Measurements from ENCODE around the gene C1orf52.

The C1orf52 gene

DNA sequence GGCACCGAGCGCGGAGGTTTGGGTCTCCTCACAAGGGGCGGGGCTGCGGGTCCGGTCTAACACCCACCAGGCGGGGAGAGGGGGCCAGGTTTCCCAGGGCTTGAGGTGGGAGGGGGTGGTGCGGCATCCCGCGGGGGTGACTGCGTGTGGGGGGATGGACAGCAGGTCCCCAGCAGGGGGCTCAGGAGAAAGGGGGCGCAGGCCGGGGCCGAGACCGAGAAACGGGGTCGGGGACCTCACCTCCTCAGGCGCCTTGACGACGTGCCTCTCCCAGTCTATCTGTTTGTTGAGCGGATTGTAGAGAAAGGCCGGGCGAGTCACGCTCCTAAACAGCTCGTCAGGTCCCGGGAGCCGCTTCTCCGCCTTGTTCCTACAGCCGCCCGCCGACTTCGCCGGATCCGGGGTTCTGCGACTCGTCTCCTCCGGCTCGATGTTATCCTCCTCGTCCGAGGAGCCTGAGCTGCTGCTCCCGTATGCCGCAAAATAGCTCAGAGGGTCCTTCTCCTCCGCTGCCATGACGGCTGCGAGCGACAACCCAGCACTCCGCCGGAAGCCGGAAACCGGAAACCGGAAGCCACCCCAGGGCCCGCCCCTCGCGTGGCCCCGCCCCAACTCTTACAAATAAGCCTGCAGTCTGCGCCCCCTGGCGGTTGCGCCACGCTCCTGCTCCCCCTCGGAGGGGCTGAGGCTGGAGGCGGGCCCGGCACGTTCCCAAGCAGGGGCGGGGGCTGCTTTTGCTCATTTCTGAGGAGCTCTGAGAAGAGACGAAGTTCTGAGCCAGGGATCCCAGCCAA is at the start of gene C1orf52:
TSS of gene C1orf52 (minus strand) at position 545 of the 794 bp plus-strand sequence. CDS start at position 516, 29 bp downstream.
- peak; percentile 92 to 95 (median 93) for DNase-seq (ENCODE audit: low read depth in 3 of 3)

DNA sequence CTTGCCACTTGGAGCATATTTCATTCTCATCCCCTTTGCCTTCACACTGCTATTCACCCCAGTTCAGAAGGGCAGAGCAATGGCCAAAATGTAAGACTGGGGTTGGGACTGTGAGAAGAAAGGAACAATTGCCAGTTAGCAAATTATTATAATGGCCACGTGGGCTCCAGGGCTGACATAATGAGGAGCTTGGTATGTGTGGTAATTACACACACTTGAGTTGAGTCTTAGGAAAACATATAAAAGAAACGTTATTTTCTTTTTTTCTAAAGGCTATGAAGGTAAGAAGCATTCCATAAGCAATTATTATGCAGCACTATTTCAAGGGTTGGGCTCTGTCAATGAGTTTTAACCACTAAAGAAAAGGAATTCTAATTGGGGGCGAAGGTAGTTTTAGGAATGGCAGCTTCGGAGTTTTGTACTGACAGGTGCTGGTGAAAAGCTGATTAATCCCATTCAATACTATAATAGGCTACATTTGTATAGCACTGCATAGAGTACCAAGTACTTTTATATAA is 49.4 kb upstream of the C1orf52 start:
- DNase-seq (ENCODE audit: low read depth in 3 of 3), result no peak

DNA sequence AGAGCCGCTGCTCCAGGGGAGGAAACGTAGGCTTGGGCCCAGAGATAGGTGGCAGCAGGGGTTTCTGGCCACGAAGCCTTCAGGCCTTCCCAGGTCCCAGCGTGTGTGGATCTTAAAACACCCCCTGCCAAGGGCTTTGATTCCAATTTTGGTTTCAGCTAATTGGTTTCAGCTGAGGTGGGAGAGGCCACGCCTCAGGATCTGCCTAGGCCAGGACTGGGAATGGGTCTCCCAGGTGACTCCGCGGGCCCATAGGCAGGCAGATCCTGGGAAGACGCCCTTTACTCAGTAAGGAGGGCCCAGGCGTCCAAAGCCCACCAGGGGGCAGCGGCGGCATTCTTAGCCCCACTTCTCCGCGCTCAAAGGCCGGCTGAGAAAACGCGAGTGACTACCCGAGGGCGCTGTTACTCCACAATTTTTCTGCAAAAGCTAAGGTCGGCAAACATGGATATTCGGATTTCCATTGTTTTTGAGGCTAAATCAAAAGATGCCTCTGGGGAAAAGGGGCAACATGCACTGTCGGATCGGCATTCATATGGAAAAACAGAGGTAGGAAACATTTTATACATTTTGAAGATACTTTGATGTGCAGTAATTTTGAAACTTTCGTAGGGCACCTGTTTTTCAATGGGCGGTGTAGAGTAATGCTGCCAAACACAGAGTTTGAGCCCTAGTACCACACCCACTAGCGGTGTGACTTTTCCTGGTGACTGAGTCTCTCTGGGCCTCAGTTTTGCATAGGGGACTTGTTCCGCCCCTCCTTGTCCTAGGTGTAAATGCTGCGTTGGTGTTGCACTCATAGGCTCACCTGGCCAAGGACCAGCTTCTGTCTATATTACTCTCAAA is 48.7 kb upstream of the C1orf52 start:
- DNase-seq (ENCODE audit: low read depth in 3 of 3), result peak in 2 of 3 donors; percentile 38 to 61

DNA sequence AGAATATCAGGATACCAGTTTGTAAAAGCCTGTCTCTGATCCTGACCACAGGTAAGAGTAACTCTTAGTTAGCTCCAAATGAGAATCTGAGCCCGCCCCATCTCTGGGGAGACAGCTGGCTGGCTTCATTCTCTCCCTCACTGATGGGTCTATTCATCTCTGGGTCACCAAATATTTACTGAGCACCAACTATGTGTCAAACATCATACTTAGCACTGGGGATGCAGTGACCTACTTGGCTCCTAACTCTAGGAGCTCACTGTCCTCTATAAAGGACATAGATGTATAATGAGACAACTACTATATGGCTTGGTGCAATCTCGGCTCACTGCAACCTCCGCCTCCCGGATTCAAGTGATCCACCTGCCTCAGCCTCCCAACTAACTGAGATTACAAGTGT is 46.8 kb upstream of the C1orf52 start:
- no peak for DNase-seq (ENCODE audit: low read depth in 3 of 3)

DNA sequence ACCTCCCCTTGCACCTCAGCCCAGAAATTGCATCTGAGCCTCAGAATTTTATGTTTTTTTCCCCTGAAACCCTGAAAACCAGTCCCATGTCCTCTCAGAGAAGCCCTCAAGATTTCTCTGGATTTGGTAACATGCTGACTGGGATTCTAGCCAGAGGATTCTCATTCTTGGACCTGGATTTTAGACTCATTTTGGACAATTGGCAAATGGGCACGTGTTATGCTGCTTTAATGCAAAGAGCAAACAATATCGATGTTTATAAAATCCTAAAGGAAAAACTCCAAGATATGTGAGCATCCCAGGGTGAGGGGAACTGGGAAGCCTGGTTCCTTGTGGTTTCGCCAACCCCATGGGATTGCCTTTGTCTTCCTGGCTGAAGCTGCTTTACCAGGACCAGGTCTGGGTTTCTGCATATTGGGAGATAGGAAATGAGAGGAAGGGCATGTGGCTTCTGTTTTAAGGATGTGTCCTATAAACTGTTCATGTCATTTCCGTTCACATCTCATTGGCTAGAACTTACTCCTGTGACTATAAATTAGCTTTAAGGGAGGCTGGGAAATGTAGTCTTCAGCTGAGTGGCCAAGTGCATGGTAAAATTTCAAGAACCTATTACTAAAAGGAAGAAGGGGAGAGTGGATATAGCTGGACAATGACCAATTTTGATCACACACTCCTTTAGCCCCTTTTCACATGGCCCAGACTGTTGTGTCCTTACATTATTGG is 44.1 kb upstream of the C1orf52 start:
- DNase-seq (ENCODE audit: low read depth in 3 of 3), result no peak

DNA sequence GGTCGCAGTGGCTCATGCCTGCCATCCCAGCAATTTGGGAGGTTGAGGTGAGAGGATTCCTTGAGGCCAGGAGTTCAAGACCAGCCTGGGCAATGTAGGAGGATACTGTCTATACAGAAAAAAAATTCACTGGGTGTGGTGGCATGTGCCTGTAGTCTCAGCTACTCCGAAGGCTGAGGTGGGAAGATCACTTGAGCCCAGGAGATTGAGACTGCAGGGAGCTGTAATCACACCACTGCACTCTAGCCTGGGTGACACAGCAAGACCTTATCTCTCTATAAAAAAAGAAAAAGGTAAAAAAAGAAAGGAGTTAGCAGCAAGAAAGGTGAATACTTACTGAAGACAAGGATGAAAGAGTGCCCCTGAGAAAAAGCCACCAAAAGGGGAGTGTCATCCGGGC is 40.7 kb upstream of the C1orf52 start:
- DNase-seq (ENCODE audit: low read depth in 3 of 3), result no peak

DNA sequence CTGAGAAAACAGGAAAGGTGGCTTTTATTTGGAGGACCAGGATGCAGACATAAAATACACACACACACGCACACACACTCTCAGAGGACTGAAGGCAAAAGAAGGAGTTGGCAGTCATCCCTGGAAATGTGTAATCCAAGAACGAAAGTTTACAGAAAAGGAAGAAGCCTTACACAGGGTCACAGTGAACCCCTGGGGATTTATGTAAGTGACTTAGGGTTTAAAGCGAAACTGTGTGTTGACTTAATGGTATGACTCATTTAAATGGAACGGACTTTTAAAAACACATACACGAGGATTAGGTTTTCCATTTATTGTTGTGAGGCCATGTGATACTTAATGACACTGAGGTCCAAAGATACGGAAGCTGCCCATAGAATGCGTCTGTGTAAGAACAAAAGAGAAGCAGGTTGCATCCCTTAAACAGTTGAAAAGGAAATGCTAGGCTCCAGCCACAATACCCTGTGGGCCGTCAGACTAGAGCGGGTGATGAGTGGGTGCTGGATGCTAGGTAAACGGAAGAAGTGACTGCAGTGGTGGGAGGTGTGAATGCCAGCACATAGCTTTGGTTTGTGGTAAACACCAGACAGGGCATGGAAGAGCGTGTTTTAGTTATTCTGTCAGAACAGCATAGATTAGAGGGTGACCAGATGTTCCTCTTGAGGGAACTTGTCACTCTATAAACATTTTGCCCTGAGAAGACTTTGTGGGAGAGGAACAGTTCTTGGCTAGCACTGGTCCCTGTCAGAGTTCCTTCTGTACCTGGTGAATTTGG is 38.6 kb upstream of the C1orf52 start:
- peak; percentile 57 to 79 (median 61) for DNase-seq (ENCODE audit: low read depth in 3 of 3)

DNA sequence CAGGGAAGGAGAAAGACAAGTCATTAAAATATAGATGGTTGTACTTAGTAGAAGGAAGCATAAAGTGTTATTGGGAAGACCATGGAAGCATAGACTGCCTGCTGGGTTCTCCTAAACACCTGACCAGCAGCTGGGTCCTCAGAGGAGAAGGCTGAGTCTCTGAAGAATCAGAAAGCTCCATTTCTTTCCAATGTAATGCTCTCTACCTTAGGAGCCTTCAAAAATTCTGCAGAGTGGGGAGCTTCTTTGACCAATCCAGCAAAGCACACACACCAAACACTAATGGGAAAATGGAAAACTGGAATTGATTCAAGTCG is 38.0 kb upstream of the C1orf52 start:
- no peak for DNase-seq (ENCODE audit: low read depth in 3 of 3)

DNA sequence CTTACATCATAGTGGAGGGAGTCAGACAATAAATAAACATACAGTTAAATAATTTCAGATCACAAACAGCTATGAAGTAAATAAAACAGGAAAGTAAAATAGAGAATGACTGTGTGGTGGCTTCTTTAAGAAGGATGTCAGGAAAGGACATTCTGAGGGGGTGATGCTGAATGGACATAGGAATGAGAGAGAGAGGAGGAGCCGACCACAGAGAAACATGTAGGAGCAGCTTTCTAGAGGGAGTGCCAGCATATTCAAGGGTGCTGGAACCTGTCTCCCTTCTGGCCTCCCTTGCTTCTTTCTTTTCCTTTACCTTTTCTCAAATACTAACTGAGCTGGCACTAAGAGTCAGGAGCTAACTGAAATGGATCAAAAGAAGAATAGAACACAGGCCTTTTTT is 37.5 kb upstream of the C1orf52 start:
- no peak for DNase-seq (ENCODE audit: low read depth in 3 of 3)

DNA sequence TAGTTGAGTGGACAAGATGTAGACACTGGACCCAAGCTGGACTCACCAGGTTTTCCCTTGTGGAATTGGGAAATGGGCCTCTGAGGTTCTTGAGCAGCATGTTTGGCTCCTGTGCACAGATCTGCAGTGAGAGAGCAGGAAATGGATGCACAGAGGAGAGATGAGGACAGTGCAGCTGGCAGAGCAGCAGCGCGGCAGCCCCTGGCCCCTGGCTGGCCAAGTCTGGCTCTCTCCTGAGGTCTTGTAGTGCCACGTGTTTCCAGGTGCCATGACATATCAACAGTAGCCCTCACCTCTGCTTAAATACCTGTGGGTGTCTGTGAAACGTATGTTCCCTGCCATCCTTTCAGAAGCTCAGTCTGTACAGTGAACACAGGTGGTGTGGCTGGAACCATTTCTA is 36.2 kb upstream of the C1orf52 start:
- no peak for DNase-seq (ENCODE audit: low read depth in 3 of 3)

DNA sequence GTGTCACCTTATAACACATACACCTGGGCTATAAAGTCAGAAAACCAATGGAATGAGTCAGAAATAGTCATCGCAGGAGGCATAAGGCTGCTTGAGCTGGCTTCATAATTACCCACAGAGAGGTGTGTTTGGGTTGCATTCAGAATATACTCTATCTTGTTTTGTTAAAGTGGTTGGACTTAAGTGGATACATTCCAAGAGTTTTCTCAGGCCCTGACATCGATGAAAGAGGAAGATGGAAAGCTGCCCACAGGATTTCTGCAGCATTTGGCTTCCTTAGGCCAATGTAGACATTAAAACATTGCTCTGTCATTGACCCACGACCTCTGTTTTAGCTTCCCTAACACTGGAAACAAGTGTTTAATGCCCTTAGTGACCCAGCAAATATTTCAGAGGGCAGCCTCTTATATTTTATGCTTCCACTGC is 35.6 kb upstream of the C1orf52 start:
- DNase-seq (ENCODE audit: low read depth in 3 of 3), result no peak

DNA sequence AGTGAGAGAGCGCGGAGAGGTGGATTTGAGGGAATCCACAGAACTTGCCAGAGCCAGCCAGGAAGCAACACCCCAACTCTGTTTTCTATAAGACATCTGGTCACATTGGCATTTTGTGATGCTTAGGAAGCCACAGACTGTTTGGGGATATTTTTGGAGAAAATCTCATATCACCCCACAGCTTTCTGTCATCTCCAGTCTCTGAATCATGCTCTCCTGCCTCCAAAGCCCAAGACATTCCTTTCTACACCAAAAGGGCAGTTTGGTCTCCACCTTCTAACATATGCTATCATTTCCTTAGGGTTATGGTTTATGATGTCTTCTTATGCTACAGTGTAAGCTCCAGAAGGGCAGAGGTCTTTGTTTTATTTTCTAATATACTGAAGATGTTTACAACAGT is 31.4 kb upstream of the C1orf52 start:
- no peak for DNase-seq (ENCODE audit: low read depth in 3 of 3)

DNA sequence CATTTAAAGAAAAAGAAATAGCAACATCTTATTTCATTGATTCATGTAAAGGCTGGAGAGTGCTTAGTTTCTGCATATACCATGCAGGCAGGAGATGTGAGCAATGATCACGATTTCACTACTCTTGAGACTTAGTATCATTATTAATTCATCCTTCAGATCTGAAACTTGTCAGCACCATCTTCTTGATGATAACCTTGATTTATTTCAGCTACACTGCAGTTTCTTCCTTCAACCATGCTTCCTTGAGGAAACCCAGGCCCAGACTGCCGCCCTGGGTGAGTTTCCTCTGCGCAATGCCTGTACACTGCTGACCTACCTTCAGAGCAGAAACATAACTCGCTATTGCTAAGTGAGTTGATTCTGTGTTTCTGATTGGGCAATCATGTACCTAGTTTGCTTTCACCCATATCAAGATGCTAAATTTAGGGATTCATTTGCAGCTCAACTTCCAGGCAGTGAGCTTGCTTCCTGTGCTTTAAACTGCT is 30.4 kb upstream of the C1orf52 start:
- no peak for DNase-seq (ENCODE audit: low read depth in 3 of 3)

DNA sequence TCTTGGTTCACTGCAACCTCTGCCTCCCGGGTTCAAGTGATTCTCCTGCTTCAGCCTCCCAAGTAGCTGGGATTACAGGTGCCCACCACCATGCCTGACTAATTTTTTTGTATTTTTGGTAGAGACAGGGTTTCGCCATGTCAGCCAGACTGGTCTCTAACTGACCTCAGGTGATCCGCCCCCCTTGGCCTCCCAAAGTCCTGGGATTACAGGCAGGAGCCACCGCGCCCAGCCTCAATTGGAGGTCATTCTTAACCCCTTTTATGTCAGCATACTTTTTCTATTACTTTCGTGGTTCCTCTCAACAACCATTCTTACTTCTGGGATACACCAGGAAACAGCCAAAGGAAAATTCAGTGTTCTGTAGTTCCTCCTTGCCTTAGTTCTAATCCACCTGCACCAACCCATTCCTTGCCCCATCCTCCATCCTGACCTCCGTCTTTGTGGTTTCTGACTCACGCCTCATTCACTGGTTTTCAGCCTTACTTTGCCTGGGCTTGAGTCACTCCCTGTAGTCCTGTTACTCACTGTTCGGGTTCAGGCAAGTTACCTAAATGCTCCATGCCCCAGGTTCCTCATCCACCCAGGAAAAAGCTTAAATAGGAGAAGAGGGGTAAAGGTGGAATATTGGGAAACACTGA is 29.9 kb upstream of the C1orf52 start:
- peak in 2 of 3 donors; percentile 34 to 39 for DNase-seq (ENCODE audit: low read depth in 3 of 3)

DNA sequence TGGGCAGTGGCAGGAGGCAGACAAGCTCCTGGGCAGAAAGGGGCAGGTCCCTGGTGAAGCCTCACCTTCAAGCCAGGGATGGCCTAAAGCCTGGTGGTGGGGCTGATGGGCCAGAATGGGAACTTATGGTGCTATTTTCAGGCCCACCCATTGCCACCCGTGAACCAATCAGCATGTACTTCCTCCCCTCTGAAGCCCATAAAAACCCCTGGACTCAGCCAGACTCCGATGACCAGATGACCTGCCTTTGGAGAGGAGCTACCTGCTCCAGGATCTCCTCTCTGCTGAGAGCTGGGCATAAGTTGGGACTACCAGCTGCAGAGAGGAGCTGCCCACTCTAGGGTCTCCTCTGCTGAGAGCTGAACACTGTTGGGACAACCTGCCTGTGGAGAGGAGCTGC is 24.7 kb upstream of the C1orf52 start:
- no peak for DNase-seq (ENCODE audit: low read depth in 3 of 3)

DNA sequence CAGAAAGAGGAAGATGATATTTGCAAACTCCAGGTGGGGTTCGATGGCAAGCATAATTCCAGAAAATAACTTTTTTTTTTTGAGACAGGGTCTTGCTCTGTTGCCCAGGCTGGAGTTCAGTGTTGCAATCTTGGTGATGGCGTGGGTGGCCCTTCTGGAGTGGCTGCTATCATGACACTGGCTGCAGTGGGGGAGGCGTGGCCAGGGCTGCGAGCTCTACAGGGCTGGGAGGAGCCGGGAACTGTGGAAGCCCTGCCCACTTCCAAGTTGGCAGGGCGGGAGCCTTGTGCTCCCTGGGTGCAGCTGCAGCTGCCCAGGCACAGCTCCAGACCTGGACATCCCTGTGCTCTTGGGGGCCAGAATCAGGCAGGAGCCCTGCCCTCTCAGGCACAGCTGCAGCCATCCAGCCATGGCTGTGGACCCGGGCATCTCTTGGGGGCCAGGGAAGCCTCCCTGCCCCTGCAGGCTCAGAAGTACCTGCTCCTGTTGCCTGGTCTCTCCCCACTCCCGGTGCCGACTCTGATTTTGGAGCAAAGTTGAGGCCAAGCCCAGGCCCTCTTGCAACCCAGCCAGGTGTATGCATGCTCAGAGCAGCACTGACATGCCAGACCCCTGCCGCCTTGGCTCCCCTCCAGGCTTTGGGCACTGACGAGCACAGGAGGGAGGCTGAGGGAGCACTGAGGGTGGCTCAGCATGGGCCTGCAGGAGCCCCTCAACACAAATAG is 24.2 kb upstream of the C1orf52 start:
- no peak for DNase-seq (ENCODE audit: low read depth in 3 of 3)

DNA sequence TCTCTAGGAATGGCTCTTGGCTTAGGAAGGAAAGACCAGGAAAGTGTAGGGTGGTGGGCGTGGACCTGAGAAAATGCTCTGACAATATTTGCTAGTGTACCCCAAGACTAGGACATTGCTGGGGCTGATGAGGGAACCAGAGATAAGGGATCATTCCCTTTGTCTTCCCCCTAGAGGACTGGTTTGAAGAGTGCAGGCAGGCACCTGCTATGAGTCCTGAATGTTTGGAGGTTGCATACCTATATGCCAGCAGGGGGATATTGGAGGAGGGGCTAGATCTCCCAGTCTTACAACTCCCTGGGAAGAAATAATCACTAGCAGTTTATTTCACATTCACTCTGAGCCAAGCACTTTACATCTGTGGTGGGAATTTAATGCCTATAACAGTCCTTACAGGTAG is 23.0 kb upstream of the C1orf52 start:
- DNase-seq (ENCODE audit: low read depth in 3 of 3), result no peak

DNA sequence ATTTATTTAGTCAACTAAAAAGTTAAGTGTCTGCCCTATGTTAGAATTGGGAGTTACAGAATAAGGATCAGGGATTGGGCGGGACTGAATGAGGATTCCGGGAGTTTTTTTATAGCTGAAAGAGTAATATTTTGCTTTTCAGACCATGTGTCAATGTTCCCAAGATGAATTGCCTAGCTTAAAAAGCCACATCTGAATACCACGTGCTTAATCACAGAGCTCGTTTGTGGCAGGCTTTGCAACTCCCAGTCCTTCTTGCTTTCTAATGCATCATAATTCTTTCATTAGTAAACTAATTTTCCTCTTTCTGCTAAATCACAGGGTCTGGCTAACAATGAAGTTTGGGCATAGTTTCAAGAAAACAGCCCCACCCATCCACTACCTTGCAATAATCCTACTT is 21.2 kb upstream of the C1orf52 start:
- no peak for DNase-seq (ENCODE audit: low read depth in 3 of 3)

DNA sequence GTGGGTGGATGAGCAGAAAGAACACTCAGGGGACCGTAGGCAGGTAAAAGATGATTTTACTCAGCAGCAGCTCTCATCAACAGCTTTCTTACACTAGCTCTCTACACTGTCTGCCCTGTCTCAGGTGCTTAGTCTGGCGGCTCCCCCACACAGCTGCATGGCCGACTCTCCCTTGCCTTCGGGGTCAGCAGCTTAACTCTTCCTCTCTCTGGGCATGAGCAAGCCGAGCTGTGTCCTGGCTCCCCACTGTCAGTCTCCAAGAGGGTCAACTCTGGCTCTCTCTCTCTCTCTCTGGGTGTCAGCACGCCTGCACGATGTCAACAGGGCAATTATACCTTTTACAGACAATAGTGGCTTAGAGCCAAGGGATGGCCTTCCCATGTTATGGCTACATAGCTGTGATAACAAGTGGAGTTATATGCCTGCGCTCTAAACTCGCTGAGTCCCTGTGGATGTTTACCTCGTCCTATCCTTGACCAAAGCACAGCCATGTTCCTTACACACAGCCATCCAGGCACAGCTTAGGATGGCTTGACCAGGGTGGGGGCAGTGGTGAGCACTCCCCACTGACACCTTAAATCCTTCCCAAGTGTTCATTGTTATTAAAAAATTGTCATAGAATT is 20.1 kb upstream of the C1orf52 start:
- DNase-seq (ENCODE audit: low read depth in 3 of 3), result no peak

All from stimulated activated CD4-positive, alpha-beta T cell treated with anti-CD3 and anti-CD28 coated beads, TNF-alpha, amount 100 ng/mL, for 48 hours (primary cell).